CD4-positive, alpha-beta T cell (primary cell): ENCODE data around the gene GPRC5D. TPM values are rescaled to one million over a fixed set of nuclear protein-coding genes. Genes with fewer than 3 reads are reported as not detected.

ENCODE experiments used
- ATAC-seq: fragments of 200-7000 bp; cut with Tn5 transposase; one replicate; pipeline ENCODE4 v1.10.0; 2022; ENCODE audit warnings: mild to moderate bottlenecking; ENCODE audit not compliant: poor library complexity
- CTCF ChIA-PET: fragments of 350-600 bp; sonication (Branson Sonifier 250); formaldehyde crosslinking; loops from one replicate; lab custom pipeline; 2021; ENCODE audit warnings: antibody characterized with exemption, inconsistent platforms; lab: Charles Lee
- POLR2A ChIA-PET: fragments of 350-600 bp; sonication (Branson Sonifier 250); formaldehyde crosslinking; loops from one replicate; lab custom pipeline; 2021; ENCODE audit warnings: antibody characterized with exemption, inconsistent platforms; lab: Charles Lee
- DNase-seq, 14 experiments: peaks; one replicate each; pipeline ENCODE4 v3.0.0-alpha.2; 2013 to 2020; ENCODE audit warnings: mixed read lengths in 2 of 14
- H3K27ac ChIP-seq, 2 donors: one replicate each; pipeline versions ENCODE4 v1.5.1 to v1.7.0; 2013; ENCODE audit warnings: low read length in 2 of 2, low read depth in 1 of 2, mild to moderate bottlenecking in 1 of 2
- H3K27me3 ChIP-seq, 2 experiments: 1 replicate in 1 of 2; 2 replicates in 1 of 2; pipeline versions ENCODE4 v1.6.1 to v1.7.0; 2013; ENCODE audit warnings: low read length in 2 of 2, control low read depth in 1 of 2, mild to moderate bottlenecking in 1 of 2, moderate library complexity in 1 of 2; ENCODE audit not compliant: insufficient read depth in 2 of 2, control insufficient read depth in 1 of 2
- H3K36me3 ChIP-seq: one replicate; pipeline ENCODE4 v1.6.1; 2013; ENCODE audit warnings: low read length, control low read depth; ENCODE audit not compliant: insufficient read depth
- H3K4me1 ChIP-seq: one replicate; pipeline ENCODE4 v1.6.1; 2013; ENCODE audit warnings: low read length, control low read depth; ENCODE audit not compliant: insufficient read depth
- H3K4me3 ChIP-seq: one replicate; pipeline ENCODE4 v1.5.1; 2013; ENCODE audit warnings: mild to moderate bottlenecking, low read length, moderate library complexity
- H3K9me3 ChIP-seq, 2 experiments: 1 replicate in 1 of 2; 2 replicates in 1 of 2; pipeline versions ENCODE4 v1.6.1 to v1.7.0; 2013; ENCODE audit warnings: low read length in 2 of 2, mild to moderate bottlenecking in 2 of 2, control low read depth in 1 of 2, moderate library complexity in 1 of 2; ENCODE audit not compliant: control insufficient read depth in 1 of 2, insufficient read depth in 1 of 2
- H3K27ac Mint-ChIP-seq: one replicate; pipeline ENCODE4 v1.8.0; 2020; ENCODE audit warnings: mixed read lengths
- H3K27me3 Mint-ChIP-seq: one replicate; pipeline ENCODE4 v1.8.0; 2021; ENCODE audit warnings: mixed read lengths
- H3K36me3 Mint-ChIP-seq: one replicate; pipeline ENCODE4 v1.8.0; 2021; ENCODE audit warnings: low read depth, mixed read lengths
- H3K4me1 Mint-ChIP-seq: one replicate; pipeline ENCODE4 v1.8.0; 2021; ENCODE audit warnings: low read depth, mixed read lengths
- H3K4me3 Mint-ChIP-seq: one replicate; pipeline ENCODE4 v1.8.0; 2020; ENCODE audit warnings: mild to moderate bottlenecking, mixed read lengths
- H3K9me3 Mint-ChIP-seq: one replicate; pipeline ENCODE4 v1.8.0; 2020; ENCODE audit warnings: mixed read lengths
- intact Hi-C, 2 experiments: fragments of 100-400 bp; cut with DNase I in 1 of 2; cut with micrococcal nuclease in 1 of 2; formaldehyde crosslinking; loops; one replicate each; pipeline versions ENCODE4 v1.15.1 to v1.9.0; 2023 to 2025; cut with DNase I, micrococcal nuclease
- total RNA-seq, 174 experiments: library from RNA in 2 of 174; stranded (reverse) in 2 of 174; gene quantifications; one replicate each; pipeline ENCODE4 v1.2.3 and lab custom pipeline; 2021 to 2026
- TF ChIP-seq, protein P1 (sequence below): fragments of 200-600 bp; IDR thresholded peaks from one replicate; pipeline ENCODE4 v1.8.0; 2022; ENCODE audit warnings: antibody characterized with exemption, mild to moderate bottlenecking

GPRC5D gene
- total RNA-seq, 2 experiments from 2014 or later: not detected

DNA sequence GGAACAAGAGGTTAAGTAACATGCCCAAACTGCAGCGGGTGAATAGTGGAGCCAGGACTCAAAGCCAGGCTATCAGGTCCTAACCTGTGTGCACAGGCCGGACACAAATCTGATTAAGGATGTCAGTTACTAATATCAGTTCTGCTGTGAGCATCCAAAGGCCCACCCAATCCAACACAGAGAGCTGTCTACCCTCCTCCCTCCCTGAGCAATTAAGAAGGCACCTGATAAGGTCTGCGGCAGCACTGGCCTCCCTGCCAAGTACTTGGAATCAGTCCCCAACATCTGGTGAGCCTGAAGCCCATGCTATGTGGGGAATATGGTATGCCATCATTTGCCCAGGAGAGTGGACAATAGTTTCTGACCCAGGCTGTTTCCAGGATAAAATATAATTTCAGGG, 44.2 kb upstream of the GPRC5D start:
- no peaks in the 10 kb centered on the region for H3K9me3 Mint-ChIP-seq
- H3K27me3 Mint-ChIP-seq: no peaks in the 10 kb centered on the region
- no peak overlapping the region for H3K4me3 Mint-ChIP-seq
- POLR2A ChIA-PET: no interaction called here
- Histone ChIP-seq H3K9me3 (no peaks in the 10 kb centered on the region), H3K36me3 (no peaks in the 10 kb centered on the region), H3K27ac (no peak overlapping the region), H3K4me1 (peaks cover 21% of the 10 kb centered on the region), H3K27me3 (no peaks in the 10 kb centered on the region), H3K4me3 (no peak overlapping the region)
- CTCF ChIA-PET: interaction anchor here (0.6 kb wide), 1 partner anchor 109 kb away, joined by 3 read pairs; no protein-coding TSS in a partner anchor
- DNase-seq (no peak), ATAC-seq (no peak)
- H3K27ac Mint-ChIP-seq: no peak overlapping the region
- TF ChIP-seq, protein P1, sequence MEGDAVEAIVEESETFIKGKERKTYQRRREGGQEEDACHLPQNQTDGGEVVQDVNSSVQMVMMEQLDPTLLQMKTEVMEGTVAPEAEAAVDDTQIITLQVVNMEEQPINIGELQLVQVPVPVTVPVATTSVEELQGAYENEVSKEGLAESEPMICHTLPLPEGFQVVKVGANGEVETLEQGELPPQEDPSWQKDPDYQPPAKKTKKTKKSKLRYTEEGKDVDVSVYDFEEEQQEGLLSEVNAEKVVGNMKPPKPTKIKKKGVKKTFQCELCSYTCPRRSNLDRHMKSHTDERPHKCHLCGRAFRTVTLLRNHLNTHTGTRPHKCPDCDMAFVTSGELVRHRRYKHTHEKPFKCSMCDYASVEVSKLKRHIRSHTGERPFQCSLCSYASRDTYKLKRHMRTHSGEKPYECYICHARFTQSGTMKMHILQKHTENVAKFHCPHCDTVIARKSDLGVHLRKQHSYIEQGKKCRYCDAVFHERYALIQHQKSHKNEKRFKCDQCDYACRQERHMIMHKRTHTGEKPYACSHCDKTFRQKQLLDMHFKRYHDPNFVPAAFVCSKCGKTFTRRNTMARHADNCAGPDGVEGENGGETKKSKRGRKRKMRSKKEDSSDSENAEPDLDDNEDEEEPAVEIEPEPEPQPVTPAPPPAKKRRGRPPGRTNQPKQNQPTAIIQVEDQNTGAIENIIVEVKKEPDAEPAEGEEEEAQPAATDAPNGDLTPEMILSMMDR: no peak
- H3K36me3 Mint-ChIP-seq: peaks cover 10% of the 10 kb centered on the region
- intact Hi-C loops: loop anchor here in 1 of 2 experiments (5.0 kb wide), 2 partner anchors 209 to 216 kb away; partner anchors contain the start of gene APOLD1
- peaks cover 53% of the 10 kb centered on the region for H3K4me1 Mint-ChIP-seq

DNA sequence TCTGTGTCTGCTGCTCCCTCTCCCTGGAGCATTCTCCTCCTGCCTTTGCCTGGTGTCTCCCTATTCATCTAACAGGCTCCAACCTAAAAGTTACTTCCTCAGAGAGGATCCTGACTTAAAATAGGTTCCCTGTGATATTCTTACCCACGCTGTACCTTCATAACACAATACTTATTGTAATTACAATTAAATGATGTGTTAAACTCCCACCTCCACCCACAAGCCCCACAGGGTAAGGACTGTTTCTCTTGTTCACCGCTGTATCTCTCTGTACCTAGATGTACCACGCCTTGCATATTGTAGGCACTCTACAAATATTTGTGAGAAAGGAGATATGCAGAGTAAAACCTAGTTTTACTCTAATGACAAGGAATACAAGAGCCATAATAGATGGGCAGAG, 43.1 kb upstream of the GPRC5D start:
- ChIA-PET CTCF (no interaction called here), POLR2A (no interaction called here)
- Histone ChIP-seq H3K27me3 (no peaks in the 10 kb centered on the region), H3K36me3 (no peaks in the 10 kb centered on the region), H3K9me3 (no peaks in the 10 kb centered on the region), H3K27ac (no peak overlapping the region), H3K4me1 (peaks cover 15% of the 10 kb centered on the region), H3K4me3 (no peak overlapping the region)
- Mint-ChIP-seq H3K9me3 (no peaks in the 10 kb centered on the region), H3K36me3 (peaks cover 4% of the 10 kb centered on the region), H3K27me3 (no peaks in the 10 kb centered on the region), H3K4me1 (peaks cover 47% of the 10 kb centered on the region), H3K4me3 (no peak overlapping the region), H3K27ac (no peak overlapping the region)
- ATAC-seq (no peak), DNase-seq (no peak)
- intact Hi-C loops: loop anchor here in 1 of 2 experiments (5.0 kb wide), 2 partner anchors 208 to 217 kb away; partner anchors contain the start of gene APOLD1
- TF ChIP-seq, protein P1: no peak

DNA sequence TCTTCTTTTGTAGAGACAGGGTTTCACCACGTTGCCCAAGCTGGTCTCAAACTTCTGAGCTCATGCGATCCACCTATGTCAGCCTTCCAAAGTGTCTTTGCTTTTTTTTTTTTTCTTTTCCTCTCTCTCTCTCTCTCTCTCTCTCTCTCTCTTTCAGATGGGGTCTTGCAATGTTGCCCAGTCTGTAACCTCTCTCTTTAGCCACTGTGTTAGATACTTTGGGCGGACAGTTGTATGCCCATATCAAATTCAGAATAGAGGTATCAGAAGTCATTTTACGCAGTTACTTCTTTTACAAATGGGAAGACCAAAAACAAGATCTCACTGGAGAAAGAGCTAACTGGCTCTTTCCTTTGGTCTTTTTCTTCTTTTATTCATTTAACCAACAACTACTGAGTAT, 41.4 kb upstream of the GPRC5D start:
- intact Hi-C loops: no loop called here
- no peaks in the 10 kb centered on the region for H3K27me3 ChIP-seq
- no peak overlapping the region for H3K4me3 Mint-ChIP-seq
- H3K27ac ChIP-seq: no peak overlapping the region
- H3K27ac Mint-ChIP-seq: no peak overlapping the region
- H3K9me3 Mint-ChIP-seq: no peaks in the 10 kb centered on the region
- POLR2A ChIA-PET: no interaction called here
- ATAC-seq (no peak), DNase-seq (no peak)
- H3K4me1 ChIP-seq: peaks cover 1% of the 10 kb centered on the region
- no peak overlapping the region for H3K4me3 ChIP-seq
- no peaks in the 10 kb centered on the region for H3K9me3 ChIP-seq
- TF ChIP-seq, protein P1: no peak
- peaks cover 6% of the 10 kb centered on the region for H3K36me3 Mint-ChIP-seq
- CTCF ChIA-PET: no interaction called here
- H3K27me3 Mint-ChIP-seq: no peaks in the 10 kb centered on the region
- peaks cover 5% of the 10 kb centered on the region for H3K36me3 ChIP-seq
- H3K4me1 Mint-ChIP-seq: peaks cover 32% of the 10 kb centered on the region
